CD14-positive monocyte (primary cell): ENCODE measurements around the gene AP2A1. TPM values are rescaled to one million over a fixed set of nuclear protein-coding genes. Genes with fewer than 3 reads are reported as not detected.

Source experiments
- DNase-seq, 3 donors: peaks; one replicate each; pipeline ENCODE4 v3.0.0-alpha.2; 2011 to 2022
- H2AFZ ChIP-seq: 2 replicates; pipeline ENCODE4 v1.6.0; 2012; ENCODE audit warnings: mild to moderate bottlenecking, low read depth, low read length, inconsistent platforms; ENCODE audit not compliant: insufficient read depth, poor library complexity, severe bottlenecking
- H3K27ac ChIP-seq, 2 donors: 1 replicate in 1 of 2; 2 replicates in 1 of 2; pipeline ENCODE4 v1.5.1; 2012 to 2013; ENCODE audit warnings: low read length in 2 of 2, control low read depth in 1 of 2, inconsistent platforms in 1 of 2, low read depth in 1 of 2, mild to moderate bottlenecking in 1 of 2
- H3K27me3 ChIP-seq, 2 donors: one replicate each; pipeline versions ENCODE4 v1.6.0 to v1.6.1; 2011 to 2013; ENCODE audit warnings: low read length in 2 of 2; ENCODE audit not compliant: control insufficient read depth in 2 of 2, insufficient read depth in 2 of 2
- H3K36me3 ChIP-seq, 2 donors: replicated peaks in 1 of 2; 1 replicate in 1 of 2; 2 replicates in 1 of 2; pipeline versions ENCODE4 v1.5.1 to v1.6.1; 2012 to 2013; ENCODE audit warnings: low read length in 2 of 2, control low read depth in 1 of 2, inconsistent platforms in 1 of 2, mild to moderate bottlenecking in 1 of 2; ENCODE audit not compliant: insufficient read depth in 2 of 2, control insufficient read depth in 1 of 2
- H3K4me1 ChIP-seq, 2 donors: 1 replicate in 1 of 2; 2 replicates in 1 of 2; pipeline versions ENCODE4 v1.5.1 to v1.6.1; 2012 to 2013; ENCODE audit warnings: low read length in 2 of 2, control low read depth in 1 of 2, inconsistent platforms in 1 of 2, mild to moderate bottlenecking in 1 of 2, moderate library complexity in 1 of 2; ENCODE audit not compliant: insufficient read depth in 2 of 2, control insufficient read depth in 1 of 2
- H3K4me2 ChIP-seq: replicated peaks from 2 replicates; pipeline ENCODE3; 2012; ENCODE audit warnings: low read length, moderate library complexity, mild to moderate bottlenecking; ENCODE audit not compliant: poor library complexity, severe bottlenecking; ENCODE audit errors: extremely low read depth
- H3K4me3 ChIP-seq, 3 experiments: fragments of 200-600 bp in 1 of 3; sonication (generic) in 1 of 3; replicated peaks in 1 of 3; 1 replicate in 2 of 3; 2 replicates in 1 of 3; pipeline ENCODE4 v1.5.1; 2011 to 2013; ENCODE audit warnings: low read length in 3 of 3, mild to moderate bottlenecking in 3 of 3, control low read depth in 2 of 3, low read depth in 2 of 3, inconsistent platforms in 1 of 3, moderate library complexity in 1 of 3
- H3K79me2 ChIP-seq: 2 replicates; pipeline ENCODE4 v1.6.0; 2012; ENCODE audit warnings: mild to moderate bottlenecking, control low read depth, inconsistent platforms, low read length, moderate library complexity; ENCODE audit not compliant: insufficient read depth
- H3K9ac ChIP-seq: 2 replicates; pipeline ENCODE4 v1.6.0; 2017; ENCODE audit warnings: low read length, mild to moderate bottlenecking; ENCODE audit not compliant: insufficient read depth, poor library complexity, severe bottlenecking
- H3K9me3 ChIP-seq, 2 donors: replicated peaks in 1 of 2; 1 replicate in 1 of 2; 2 replicates in 1 of 2; pipeline versions ENCODE4 v1.5.1 to v1.6.1; 2012 to 2013; ENCODE audit warnings: low read length in 2 of 2, control low read depth in 1 of 2; ENCODE audit not compliant: control insufficient read depth in 1 of 2, insufficient read depth in 1 of 2
- H4K20me1 ChIP-seq: 2 replicates; pipeline ENCODE4 v1.6.0; 2012; ENCODE audit warnings: mild to moderate bottlenecking, low read length, control low read depth, moderate library complexity; ENCODE audit not compliant: insufficient read depth
- H3K27ac Mint-ChIP-seq, 7 donors: one replicate each; pipeline ENCODE4 v1.8.0; 2020; ENCODE audit warnings: mild to moderate bottlenecking in 7 of 7, mixed read lengths in 7 of 7, moderate library complexity in 6 of 7, inconsistent platforms in 2 of 7
- H3K27me3 Mint-ChIP-seq, 3 donors: one replicate each; pipeline ENCODE4 v1.8.0; 2021 to 2022; ENCODE audit warnings: low read depth in 3 of 3, mild to moderate bottlenecking in 3 of 3, mixed read lengths in 3 of 3, moderate library complexity in 3 of 3, inconsistent platforms in 1 of 3
- H3K36me3 Mint-ChIP-seq, 2 donors: one replicate each; pipeline ENCODE4 v1.8.0; 2020; ENCODE audit warnings: mixed read lengths in 2 of 2, inconsistent platforms in 1 of 2, mild to moderate bottlenecking in 1 of 2
- H3K4me1 Mint-ChIP-seq: one replicate; pipeline ENCODE4 v1.8.0; 2020; ENCODE audit warnings: mild to moderate bottlenecking, mixed read lengths
- H3K4me3 Mint-ChIP-seq, 2 donors: one replicate each; pipeline ENCODE4 v1.8.0; 2020; ENCODE audit warnings: mild to moderate bottlenecking in 2 of 2, mixed read lengths in 2 of 2, moderate library complexity in 1 of 2
- H3K9me3 Mint-ChIP-seq, 7 donors: one replicate each; pipeline ENCODE4 v1.8.0; 2020 to 2022; ENCODE audit warnings: mixed read lengths in 7 of 7, mild to moderate bottlenecking in 6 of 7, moderate library complexity in 6 of 7, inconsistent platforms in 2 of 7
- CTCF ChIP-seq: fragments of 200-600 bp; IDR thresholded peaks from one replicate; pipeline ENCODE4 v1.8.0; 2022; ENCODE audit warnings: antibody characterized with exemption, mild to moderate bottlenecking
- WGBS: methylation state at CpG from one replicate; pipeline ENCODE4 v1.1.5; 2013; ENCODE audit warnings: missing lambda C conversion rate; ENCODE audit not compliant: insufficient coverage; 5-methylcytosine and 5-hydroxymethylcytosine counted together
- intact Hi-C, 2 donors: fragments of 100-400 bp; cut with micrococcal nuclease; formaldehyde crosslinking; loops; one replicate each; pipeline versions ENCODE4 v1.15.0 to v1.15.1; 2023
- polyA plus RNA-seq, 3 donors: library from polyadenylated mRNA; depleted of rRNA in 1 of 3; unstranded in 2 of 3; stranded (reverse) in 1 of 3; fragments of 300-500 nt in 2 of 3; fragments of >200 nt in 1 of 3; fragmentation: Illumina TruSeq in 2 of 3; gene quantifications; 1 replicate in 2 of 3; 2 replicates in 1 of 3; pipeline ENCODE4 v1.2.3, GENCODE V29; 2012 to 2021

The AP2A1 gene
- polyA plus RNA-seq, 3 donors, result 12.1 to 117 (median 15.1) TPM

GRCh38 chr19:49792829-49793560 is 26.2 kb downstream of the AP2A1 start:
- H3K9me3 ChIP-seq, result no peaks in the 10 kb centered on the region
- WGBS, result 97% methylated on average over 22 of the region's 22 CpGs
- H3K4me1 Mint-ChIP-seq, result no peaks in the 10 kb centered on the region
- no peaks in the 10 kb centered on the region for H3K4me1 ChIP-seq
- no peak overlapping the region for H3K4me3 ChIP-seq
- peaks cover 86% of the 10 kb centered on the region for H4K20me1 ChIP-seq
- H3K79me2 ChIP-seq, result peaks cover 12% of the 10 kb centered on the region
- TF ChIP-seq CTCF, result no peak
- no peak for DNase-seq
- H3K9me3 Mint-ChIP-seq, result peaks cover 0 to 5% (median 0%) of the 10 kb centered on the region in 7 donors
- no peak overlapping the region for H2AFZ ChIP-seq
- peak overlapping the region in 1 of 2 donors; percentile 41 for H3K27ac ChIP-seq
- H3K27ac Mint-ChIP-seq, result peak overlapping the region in 5 of 7 donors; percentile 20 to 77 (median 73)
- peaks cover 0 to 2% (median under 1%) of the 10 kb centered on the region in 3 donors for H3K27me3 Mint-ChIP-seq
- no peaks in the 10 kb centered on the region for H3K27me3 ChIP-seq
- intact Hi-C loops, result no loop called here
- H3K4me3 Mint-ChIP-seq, result no peak overlapping the region
- peaks cover 90 to 100% of the 10 kb centered on the region in 2 donors for H3K36me3 ChIP-seq
- H3K9ac ChIP-seq, result no peak overlapping the region
- H3K36me3 Mint-ChIP-seq, result peaks cover 87 to 99% of the 10 kb centered on the region in 2 donors
- no peak overlapping the region for H3K4me2 ChIP-seq

DNA sequence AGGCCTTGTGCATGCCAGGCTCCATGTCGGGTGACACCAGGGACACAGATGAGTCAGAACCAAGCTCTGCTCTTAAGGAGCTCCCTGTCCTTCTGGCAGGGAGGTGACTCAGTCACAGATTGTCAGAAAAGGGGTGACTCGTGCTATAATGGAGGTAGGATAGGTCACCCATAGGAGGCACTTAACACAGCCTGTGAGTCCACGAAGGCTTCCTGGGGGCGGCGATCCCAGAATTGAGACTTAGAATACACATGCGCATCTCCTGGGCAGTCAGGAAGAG is 26.7 kb downstream of the AP2A1 start:
- Histone ChIP-seq H3K4me2 (no peak overlapping the region), H3K4me3 (no peak overlapping the region), H3K36me3 (peaks cover 90 to 100% of the 10 kb centered on the region in 2 donors), H4K20me1 (peaks cover 84% of the 10 kb centered on the region), H3K79me2 (peaks cover 7% of the 10 kb centered on the region), H3K9ac (no peak overlapping the region), H3K27me3 (no peaks in the 10 kb centered on the region), H3K9me3 (no peaks in the 10 kb centered on the region), H3K4me1 (no peaks in the 10 kb centered on the region), H3K27ac (peak overlapping the region in 1 of 2 donors; percentile 41), H2AFZ (no peak overlapping the region)
- DNase-seq, result peak in 1 of 3 donors; percentile 37
- H3K9me3 Mint-ChIP-seq, result peaks cover 0 to 5% (median 0%) of the 10 kb centered on the region in 7 donors
- H3K4me1 Mint-ChIP-seq, result no peaks in the 10 kb centered on the region
- intact Hi-C loops, result no loop called here
- H3K36me3 Mint-ChIP-seq, result peaks cover 87 to 99% of the 10 kb centered on the region in 2 donors
- H3K27me3 Mint-ChIP-seq, result peaks cover 0 to 2% (median 2%) of the 10 kb centered on the region in 3 donors
- no peak for TF ChIP-seq CTCF
- H3K4me3 Mint-ChIP-seq, result no peak overlapping the region
- peak overlapping the region in 4 of 7 donors; percentile 12 to 73 (median 32) for H3K27ac Mint-ChIP-seq
- WGBS, result 100% methylated on average over 5 of the region's 6 CpGs
